Sigmoid colon (tissue), 7 donors: ENCODE results near the gene TBX15. TPM values are rescaled to one million over a fixed set of nuclear protein-coding genes. Genes with fewer than 3 reads are reported as not detected.

Experiments
- DNase-seq: peaks from one replicate; pipeline ENCODE4 v3.0.0-alpha.2; 2019
- H3K27ac ChIP-seq, 4 donors: fragments of 200-600 bp; sonication (generic); one replicate each; pipeline ENCODE4 v1.5.1; 2016 to 2019; ENCODE audit warnings: mild to moderate bottlenecking in 1 of 4
- H3K27me3 ChIP-seq, 3 donors: fragments of 200-600 bp; sonication (generic); one replicate each; pipeline ENCODE4 v1.5.1; 2019; ENCODE audit warnings: mild to moderate bottlenecking in 1 of 3
- H3K36me3 ChIP-seq, 4 donors: fragments of 200-600 bp; sonication (generic); one replicate each; pipeline ENCODE4 v1.5.1; 2016 to 2019
- H3K4me1 ChIP-seq, 4 donors: fragments of 200-600 bp; sonication (generic); one replicate each; pipeline ENCODE4 v1.5.1; 2017 to 2019
- H3K4me3 ChIP-seq, 4 donors: fragments of 200-600 bp; sonication (generic); one replicate each; pipeline ENCODE4 v1.5.1; 2017 to 2019; ENCODE audit warnings: mild to moderate bottlenecking in 2 of 4, moderate library complexity in 1 of 4
- H3K9me3 ChIP-seq, 4 donors: fragments of 200-600 bp in 3 of 4; sonication (generic) in 3 of 4; one replicate each; pipeline versions ENCODE4 v1.5.1 to v1.6.1; 2013 to 2019
- EP300 ChIP-seq, 4 donors: sonication (generic); formaldehyde crosslinking; IDR thresholded peaks; one replicate each; pipeline ENCODE4 v1.6.1; 2017; ENCODE audit warnings: antibody characterized with exemption in 4 of 4
- POLR2A ChIP-seq, 2 donors: fragments of 450-650 bp; IDR thresholded peaks; one replicate each; pipeline ENCODE4 v1.6.1; 2016; ENCODE audit warnings: antibody characterized with exemption in 2 of 2, mild to moderate bottlenecking in 2 of 2, moderate library complexity in 2 of 2
- POLR2AphosphoS5 ChIP-seq, 4 donors: sonication (generic); formaldehyde crosslinking; IDR thresholded peaks; one replicate each; pipeline ENCODE4 v1.6.1; 2017; ENCODE audit warnings: antibody characterized with exemption in 4 of 4
- WGBS, 2 donors: extraction: QIAGEN DNeasy Blood & Tissue Kit; methylation state at CpG; one replicate each; pipeline ENCODE4 v1.1.7; 2013; 5-methylcytosine and 5-hydroxymethylcytosine counted together
- intact Hi-C: fragments of 100-400 bp; cut with DNase I; formaldehyde crosslinking; loops from one replicate; pipeline ENCODE4 v1.15.1; 2023
- polyA plus RNA-seq, 3 donors: library from polyadenylated mRNA; stranded (reverse); fragments of 200-250 nt; gene quantifications; one replicate each; pipeline ENCODE4 v1.2.3, GENCODE V29; 2013
- total RNA-seq, 4 donors: library from RNA; depleted of rRNA; stranded (reverse); fragments of >200 nt; gene quantifications; one replicate each; pipeline ENCODE4 v1.1.0, GENCODE V29; 2016
- TF ChIP-seq, protein P1 (sequence below), 4 experiments: fragments of 450-650 bp in 3 of 4; fragments of 200-600 bp in 1 of 4; IDR thresholded peaks; one replicate each; pipeline ENCODE4 v1.5.1; 2016 to 2019; ENCODE audit warnings: antibody characterized with exemption in 4 of 4, mild to moderate bottlenecking in 3 of 4, moderate library complexity in 2 of 4
- donor health status: healthy with polysubstance abuse.
- donor health status: Bipolar disorder and iron deficiency.
- donor health status: healthy.

TBX15 gene
- total and polyA plus RNA-seq, 7 donors, result under 0.01 to 0.28 (median 0.03) TPM; not detected in 2

DNA sequence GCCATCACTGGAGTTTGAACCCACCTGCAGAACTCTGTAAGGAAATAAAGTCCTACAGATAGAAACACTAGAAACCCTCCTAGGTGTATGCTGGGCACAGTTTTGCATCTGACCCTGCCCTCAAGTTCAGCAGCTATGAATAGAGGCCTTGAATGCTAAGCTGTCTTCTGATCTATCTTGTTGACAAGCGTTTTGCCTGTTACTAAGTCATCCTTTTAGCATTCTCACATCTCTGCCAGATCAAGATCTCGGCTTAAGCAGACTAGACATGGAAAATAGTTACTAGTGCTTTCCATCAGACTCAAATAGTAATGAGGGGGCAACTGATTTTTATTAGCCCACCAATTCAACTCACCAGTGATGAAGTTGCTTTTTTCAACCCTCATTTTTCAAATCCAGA is 10.5 kb downstream of the TBX15 start:
- Histone ChIP-seq H3K9me3 (peaks cover 0 to 3% (median 0%) of the 10 kb centered on the region in 4 donors), H3K27ac (no peak overlapping the region), H3K36me3 (no peaks in the 10 kb centered on the region), H3K4me3 (no peak overlapping the region), H3K4me1 (peaks cover 0 to 13% (median 9%) of the 10 kb centered on the region in 4 donors), H3K27me3 (peaks cover 19 to 91% (median 51%) of the 10 kb centered on the region in 3 donors)
- TF ChIP-seq POLR2AphosphoS5 (IDR thresholded peaks at IDR 0.05) (no peak), EP300 (IDR thresholded peaks at IDR 0.05) (no peak), POLR2A (IDR thresholded peaks at IDR 0.05) (no peak)
- TF ChIP-seq, protein P1, sequence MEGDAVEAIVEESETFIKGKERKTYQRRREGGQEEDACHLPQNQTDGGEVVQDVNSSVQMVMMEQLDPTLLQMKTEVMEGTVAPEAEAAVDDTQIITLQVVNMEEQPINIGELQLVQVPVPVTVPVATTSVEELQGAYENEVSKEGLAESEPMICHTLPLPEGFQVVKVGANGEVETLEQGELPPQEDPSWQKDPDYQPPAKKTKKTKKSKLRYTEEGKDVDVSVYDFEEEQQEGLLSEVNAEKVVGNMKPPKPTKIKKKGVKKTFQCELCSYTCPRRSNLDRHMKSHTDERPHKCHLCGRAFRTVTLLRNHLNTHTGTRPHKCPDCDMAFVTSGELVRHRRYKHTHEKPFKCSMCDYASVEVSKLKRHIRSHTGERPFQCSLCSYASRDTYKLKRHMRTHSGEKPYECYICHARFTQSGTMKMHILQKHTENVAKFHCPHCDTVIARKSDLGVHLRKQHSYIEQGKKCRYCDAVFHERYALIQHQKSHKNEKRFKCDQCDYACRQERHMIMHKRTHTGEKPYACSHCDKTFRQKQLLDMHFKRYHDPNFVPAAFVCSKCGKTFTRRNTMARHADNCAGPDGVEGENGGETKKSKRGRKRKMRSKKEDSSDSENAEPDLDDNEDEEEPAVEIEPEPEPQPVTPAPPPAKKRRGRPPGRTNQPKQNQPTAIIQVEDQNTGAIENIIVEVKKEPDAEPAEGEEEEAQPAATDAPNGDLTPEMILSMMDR (IDR thresholded peaks at IDR 0.05), result no peak
- intact Hi-C loops, result no loop called here
- WGBS, 2 donors, result 66 to 72% methylated on average over 2 of the region's 2 CpGs
- DNase-seq, result no peak

DNA sequence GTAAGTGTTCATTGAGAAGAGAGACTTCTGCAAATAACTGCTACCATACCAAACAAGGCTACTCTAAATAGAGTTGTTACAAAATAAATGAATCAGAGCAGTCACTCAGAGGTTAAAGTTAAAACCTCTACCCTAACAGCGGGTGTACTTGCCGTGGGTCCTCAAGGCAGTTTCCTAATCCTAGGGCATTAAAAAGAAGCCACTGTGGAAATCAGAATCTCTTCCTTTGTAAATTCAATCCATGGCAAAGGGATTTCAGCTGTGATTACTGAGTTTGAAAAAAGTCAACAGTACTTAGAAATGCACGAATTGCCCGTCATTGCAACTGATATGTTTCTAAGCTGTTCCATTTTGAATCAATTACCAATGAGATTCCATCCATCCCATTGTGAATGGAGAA is 13.5 kb downstream of the TBX15 start:
- Histone ChIP-seq H3K4me3 (no peak overlapping the region), H3K36me3 (no peaks in the 10 kb centered on the region), H3K4me1 (peaks cover 0 to 7% (median 5%) of the 10 kb centered on the region in 4 donors), H3K27me3 (peaks cover 6 to 78% (median 21%) of the 10 kb centered on the region in 3 donors), H3K9me3 (no peaks in the 10 kb centered on the region), H3K27ac (no peak overlapping the region)
- 57 to 67% methylated on average over 4 of the region's 4 CpGs for WGBS, 2 donors
- no peak for DNase-seq
- intact Hi-C loops, result no loop called here
- TF ChIP-seq POLR2AphosphoS5 (IDR thresholded peaks at IDR 0.05) (no peak), EP300 (IDR thresholded peaks at IDR 0.05) (no peak), POLR2A (IDR thresholded peaks at IDR 0.05) (no peak)
- TF ChIP-seq, protein P1 (IDR thresholded peaks at IDR 0.05), result no peak

DNA sequence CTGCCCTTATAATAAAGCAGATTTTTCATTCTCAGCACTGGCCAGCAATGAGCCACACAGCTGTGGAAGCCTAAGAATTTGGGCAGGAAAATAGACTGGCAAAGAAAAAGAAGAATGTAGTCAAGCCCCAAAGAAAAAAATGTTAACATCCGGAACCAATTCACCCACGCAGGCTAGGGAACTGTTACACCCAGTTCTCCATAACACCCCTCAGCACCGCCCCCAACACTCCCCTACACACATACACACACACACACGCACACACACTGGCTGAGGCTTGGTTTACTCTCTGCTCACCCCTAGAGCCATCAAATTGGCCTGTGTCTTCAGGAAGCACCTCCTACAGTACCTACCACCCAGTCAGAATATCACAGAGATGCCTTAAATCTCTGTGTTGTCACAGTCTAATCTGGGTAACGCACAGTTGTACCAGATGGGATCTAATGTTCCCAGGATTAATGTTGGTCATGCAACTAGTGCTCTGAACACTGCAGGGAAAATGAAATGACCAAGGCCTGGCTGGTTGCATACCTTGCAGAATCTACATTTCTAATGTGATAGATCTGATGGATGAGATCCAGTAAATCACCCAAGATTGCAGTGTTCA is 14.5 kb downstream of the TBX15 start:
- Histone ChIP-seq H3K36me3 (no peaks in the 10 kb centered on the region), H3K4me1 (no peaks in the 10 kb centered on the region), H3K27ac (no peak overlapping the region), H3K27me3 (peaks cover 0 to 72% (median 13%) of the 10 kb centered on the region in 3 donors), H3K9me3 (no peaks in the 10 kb centered on the region), H3K4me3 (no peak overlapping the region)
- no peak for DNase-seq
- intact Hi-C loops, result no loop called here
- 67 to 73% methylated on average over 5 of the region's 5 CpGs for WGBS, 2 donors
- TF ChIP-seq EP300 (IDR thresholded peaks at IDR 0.05) (no peak), POLR2A (IDR thresholded peaks at IDR 0.05) (no peak), POLR2AphosphoS5 (IDR thresholded peaks at IDR 0.05) (no peak)
- TF ChIP-seq, protein P1 (IDR thresholded peaks at IDR 0.05), result no peak

DNA sequence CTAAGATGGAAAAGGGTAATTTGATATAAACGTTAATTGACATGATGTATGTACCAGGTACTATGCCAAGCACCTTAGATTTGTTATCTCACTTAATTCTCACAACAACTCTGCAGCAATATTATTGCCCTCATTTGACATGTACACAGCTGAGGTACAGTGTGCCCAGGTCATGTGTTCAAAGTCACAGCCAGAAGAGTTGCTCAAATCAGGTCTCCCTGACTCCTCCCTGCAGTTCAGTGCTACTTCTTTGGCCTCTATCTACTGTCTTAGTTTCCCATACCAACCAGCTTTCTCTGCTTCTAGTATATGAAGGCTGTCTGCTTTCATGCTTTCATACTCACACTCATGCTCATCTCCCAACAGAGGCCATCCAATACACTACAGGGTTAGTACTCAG is 15.1 kb downstream of the TBX15 start:
- no peak overlapping the region for H3K4me3 ChIP-seq
- no peaks in the 10 kb centered on the region for H3K9me3 ChIP-seq
- no peak for TF ChIP-seq EP300 (IDR thresholded peaks at IDR 0.05)
- no peak for DNase-seq
- no peaks in the 10 kb centered on the region for H3K4me1 ChIP-seq
- H3K27ac ChIP-seq, result no peak overlapping the region
- 84 to 90% methylated on average over 1 of the region's 1 CpG for WGBS, 2 donors
- intact Hi-C loops, result no loop called here
- H3K36me3 ChIP-seq, result no peaks in the 10 kb centered on the region
- peaks cover 0 to 66% (median 7%) of the 10 kb centered on the region in 3 donors for H3K27me3 ChIP-seq

DNA sequence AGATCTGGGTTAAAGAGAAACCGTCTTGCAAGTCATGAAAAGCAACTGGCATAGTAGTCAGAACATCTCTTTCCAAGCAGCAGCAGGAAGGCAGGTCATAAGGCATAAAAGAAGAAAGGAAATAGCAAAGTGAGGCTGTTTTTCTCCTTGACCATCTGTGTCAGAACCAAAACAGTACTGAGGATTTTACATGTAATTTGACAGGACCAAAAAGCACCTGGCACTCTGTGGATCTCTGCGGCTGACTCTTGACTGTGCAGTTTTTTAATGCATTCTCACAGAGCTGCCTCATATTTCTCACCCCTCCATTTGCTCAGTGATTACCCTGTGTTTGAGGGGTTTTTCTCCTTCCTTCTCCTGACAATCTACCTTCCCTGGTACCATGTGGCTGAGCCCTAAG is 17.7 kb downstream of the TBX15 start:
- Histone ChIP-seq H3K27me3 (peaks cover 0 to 48% (median 0%) of the 10 kb centered on the region in 3 donors), H3K27ac (no peak overlapping the region), H3K4me1 (no peaks in the 10 kb centered on the region), H3K36me3 (no peaks in the 10 kb centered on the region), H3K9me3 (no peaks in the 10 kb centered on the region), H3K4me3 (no peak overlapping the region)
- TF ChIP-seq EP300 (IDR thresholded peaks at IDR 0.05) (no peak), POLR2AphosphoS5 (IDR thresholded peaks at IDR 0.05) (no peak), POLR2A (IDR thresholded peaks at IDR 0.05) (no peak)
- TF ChIP-seq, protein P1 (IDR thresholded peaks at IDR 0.05), result no peak
- DNase-seq, result no peak
- intact Hi-C loops, result no loop called here
- 79 to 88% methylated on average over 2 of the region's 2 CpGs for WGBS, 2 donors
